Upper lobe of left lung (tissue), 4 donors: ENCODE measurements around the gene AFAP1.

Source experiments
- CTCF ChIP-seq, 6 experiments: fragments of 450-650 bp in 4 of 6; fragments of 200-600 bp in 2 of 6; sonication (generic) in 2 of 6; IDR thresholded peaks; one replicate each; pipeline ENCODE4 v1.5.1; 2016 to 2019; ENCODE audit warnings: antibody characterized with exemption in 6 of 6
- POLR2A ChIP-seq, 4 donors: fragments of 450-650 bp; IDR thresholded peaks; one replicate each; pipeline ENCODE4 v1.5.1; 2016 to 2017; ENCODE audit warnings: antibody characterized with exemption in 4 of 4, mild to moderate bottlenecking in 2 of 4
- POLR2AphosphoS5 ChIP-seq, 2 donors: sonication (generic); formaldehyde crosslinking; IDR thresholded peaks; one replicate each; pipeline ENCODE4 v1.5.1; 2017; ENCODE audit warnings: antibody characterized with exemption in 2 of 2

GRCh38 chr4:7841071-7841470 lies 98.6 kb downstream of the AFAP1 start:
- TF ChIP-seq CTCF (IDR thresholded peaks at IDR 0.05): no peak
- TF ChIP-seq POLR2A (IDR thresholded peaks at IDR 0.05): no peak
- no peak for TF ChIP-seq POLR2AphosphoS5 (IDR thresholded peaks at IDR 0.05)
